GM23338 (cell line): ENCODE data around the gene CACNA1C. TPM values are rescaled to one million over a fixed set of nuclear protein-coding genes. Genes with fewer than 3 reads are reported as not detected.

Experiments used
- ATAC-seq: fragments of 200-7000 bp; cut with Tn5 transposase; 3 replicates; pipeline ENCODE4 v1.9.1; 2020
- DNase-seq: peaks from one replicate; pipeline ENCODE4 v3.0.0-alpha.2; 2015; ENCODE audit warnings: low spot score
- H2AFZ ChIP-seq: fragments of 200-600 bp; sonication (generic); 2 replicates; pipeline ENCODE4 v1.8.0; 2016; ENCODE audit warnings: antibody characterized with exemption, mild to moderate bottlenecking, moderate library complexity
- H3F3A ChIP-seq: fragments of 200-600 bp; sonication (generic); replicated peaks from 2 replicates; pipeline ENCODE4 v1.8.0; 2017; ENCODE audit warnings: antibody characterized with exemption, mixed run types, low read depth
- H3K27ac ChIP-seq: fragments of 200-600 bp; sonication (generic); 2 replicates; pipeline ENCODE4 v1.6.1; 2016; ENCODE audit warnings: low read depth
- H3K27me3 ChIP-seq: fragments of 200-600 bp; sonication (generic); 2 replicates; pipeline ENCODE4 v1.8.0; 2016; ENCODE audit warnings: mild to moderate bottlenecking, mixed run types, moderate library complexity; ENCODE audit not compliant: insufficient read depth
- H3K36me3 ChIP-seq: fragments of 200-600 bp; sonication (generic); 2 replicates; pipeline ENCODE4 v1.8.0; 2016; ENCODE audit warnings: mild to moderate bottlenecking; ENCODE audit not compliant: insufficient read depth
- H3K4me1 ChIP-seq: fragments of 200-600 bp; sonication (generic); 2 replicates; pipeline ENCODE4 v1.8.0; 2016; ENCODE audit warnings: mild to moderate bottlenecking, moderate library complexity; ENCODE audit not compliant: insufficient read depth
- H3K4me2 ChIP-seq: fragments of 200-600 bp; sonication (generic); 2 replicates; pipeline ENCODE4 v1.7.1; 2017; ENCODE audit warnings: mixed run types
- H3K4me3 ChIP-seq: fragments of 200-600 bp; sonication (generic); 2 replicates; pipeline ENCODE4 v1.6.1; 2016; ENCODE audit warnings: mixed run types
- H3K79me2 ChIP-seq: fragments of 200-600 bp; sonication (generic); replicated peaks from 2 replicates; pipeline ENCODE4 v1.8.0; 2017; ENCODE audit warnings: mild to moderate bottlenecking; ENCODE audit not compliant: insufficient read depth
- H3K9me2 ChIP-seq: fragments of 200-600 bp; sonication (generic); 2 replicates; pipeline ENCODE4 v1.8.0; 2017; ENCODE audit not compliant: insufficient read depth
- H4K20me1 ChIP-seq: fragments of 200-600 bp; sonication (generic); replicated peaks from 2 replicates; pipeline ENCODE4 v1.8.0; 2017; ENCODE audit warnings: mild to moderate bottlenecking; ENCODE audit not compliant: insufficient read depth
- H3K27ac Mint-ChIP-seq: 2 replicates; pipeline ENCODE4 v1.8.0; 2020; ENCODE audit warnings: inconsistent platforms, mild to moderate bottlenecking, moderate library complexity, mixed read lengths
- H3K27me3 Mint-ChIP-seq: 3 replicates; pipeline ENCODE4 v1.8.0; 2022; ENCODE audit warnings: low read depth, mild to moderate bottlenecking, moderate library complexity, mixed read lengths, inconsistent platforms; ENCODE audit not compliant: insufficient read depth, poor library complexity
- H3K36me3 Mint-ChIP-seq: 3 replicates; pipeline ENCODE4 v1.8.0; 2021; ENCODE audit warnings: low read depth, mild to moderate bottlenecking, inconsistent platforms, moderate library complexity, mixed read lengths
- H3K4me1 Mint-ChIP-seq: 3 replicates; pipeline ENCODE4 v1.8.0; 2020; ENCODE audit warnings: mild to moderate bottlenecking, inconsistent platforms, mixed read lengths
- H3K4me3 Mint-ChIP-seq: 3 replicates; pipeline ENCODE4 v1.8.0; 2021; ENCODE audit warnings: moderate library complexity, mild to moderate bottlenecking, inconsistent platforms, mixed read lengths
- H3K9me3 Mint-ChIP-seq: 3 replicates; pipeline ENCODE4 v1.8.0; 2020; ENCODE audit warnings: moderate library complexity, mild to moderate bottlenecking, inconsistent platforms, mixed read lengths
- CREB1 ChIP-seq: fragments of 250-450 bp; sonication (Bioruptor Pico); IDR thresholded peaks from 2 replicates; pipeline ENCODE4 v1.5.0; 2020; ENCODE audit warnings: low read depth, mild to moderate bottlenecking, moderate library complexity
- EZH2 ChIP-seq: fragments of 200-600 bp; sonication (generic); IDR thresholded peaks from one replicate; pipeline ENCODE4 v1.8.0; 2017; ENCODE audit warnings: antibody characterized with exemption, mild to moderate bottlenecking, low read depth; ENCODE audit not compliant: unreplicated experiment
- EZH2phosphoT487 ChIP-seq: fragments of 200-600 bp; sonication (generic); IDR thresholded peaks from one replicate; pipeline ENCODE4 v1.8.1; 2018; ENCODE audit warnings: antibody characterized with exemption; ENCODE audit not compliant: unreplicated experiment
- JUNB ChIP-seq: IDR thresholded peaks from one replicate; pipeline ENCODE4 v1.6.1; 2016; ENCODE audit warnings: antibody characterized with exemption; ENCODE audit not compliant: unreplicated experiment
- NANOG ChIP-seq: IDR thresholded peaks from 2 replicates; pipeline ENCODE4 v1.6.1; 2016; ENCODE audit warnings: antibody characterized with exemption, borderline replicate concordance
- POLR2AphosphoS5 ChIP-seq: IDR thresholded peaks from 2 replicates; pipeline ENCODE4 v1.6.1; 2016; ENCODE audit warnings: antibody characterized with exemption, low read depth
- REST ChIP-seq: IDR thresholded peaks from one replicate; pipeline ENCODE4 v1.6.1; 2018; ENCODE audit warnings: antibody characterized with exemption; ENCODE audit not compliant: unreplicated experiment
- STAT1 ChIP-seq: IDR thresholded peaks from one replicate; pipeline ENCODE4 v1.6.1; 2016; ENCODE audit warnings: antibody characterized with exemption; ENCODE audit not compliant: unreplicated experiment
- ZNF114 ChIP-seq: fragments of 250-450 bp; sonication (Bioruptor Pico); IDR thresholded peaks from 2 replicates; pipeline ENCODE4 v1.5.0; 2020; ENCODE audit warnings: mild to moderate bottlenecking, moderate library complexity
- ZNF331 ChIP-seq: fragments of 250-450 bp; sonication (Bioruptor Pico); IDR thresholded peaks from 2 replicates; pipeline ENCODE4 v1.5.0; 2020; ENCODE audit warnings: low read depth, mild to moderate bottlenecking, moderate library complexity
- polyA plus RNA-seq: library from polyadenylated mRNA; unstranded; fragments of >200 nt; fragmentation: Nextera tagmentation; extraction: Ambion mirVana; gene quantifications from 2 replicates; pipeline ENCODE4 v1.2.1, GENCODE V29; 2016
- total RNA-seq: library from RNA; depleted of rRNA; stranded (reverse); fragments of >200 nt; shearing (Covaris generic); gene quantifications from 2 replicates; pipeline ENCODE4 v1.2.3, GENCODE V29; 2014
- TF ChIP-seq, protein P1 (sequence below): fragments of 250-450 bp; sonication (Bioruptor Pico); IDR thresholded peaks from 2 replicates; pipeline ENCODE4 v1.5.0; 2020; ENCODE audit warnings: mild to moderate bottlenecking, moderate library complexity
- TF ChIP-seq, protein P2 (sequence below): IDR thresholded peaks from 2 replicates; pipeline ENCODE4 v1.6.1; 2016; ENCODE audit warnings: antibody characterized with exemption
- TF ChIP-seq, protein P3 (sequence below), 2 experiments: fragments of 200-600 bp in 1 of 2; sonication (generic) in 1 of 2; conservative IDR thresholded peaks; 2 replicates each; pipeline versions ENCODE4 v1.5.1 to v1.6.1; 2016 to 2017; ENCODE audit warnings: antibody characterized with exemption in 2 of 2, low read depth in 2 of 2, mild to moderate bottlenecking in 2 of 2, moderate library complexity in 1 of 2

The CACNA1C gene
- total and polyA plus RNA-seq, 2 experiments from 2014 or later = 0.78 to 2.1 TPM

DNA sequence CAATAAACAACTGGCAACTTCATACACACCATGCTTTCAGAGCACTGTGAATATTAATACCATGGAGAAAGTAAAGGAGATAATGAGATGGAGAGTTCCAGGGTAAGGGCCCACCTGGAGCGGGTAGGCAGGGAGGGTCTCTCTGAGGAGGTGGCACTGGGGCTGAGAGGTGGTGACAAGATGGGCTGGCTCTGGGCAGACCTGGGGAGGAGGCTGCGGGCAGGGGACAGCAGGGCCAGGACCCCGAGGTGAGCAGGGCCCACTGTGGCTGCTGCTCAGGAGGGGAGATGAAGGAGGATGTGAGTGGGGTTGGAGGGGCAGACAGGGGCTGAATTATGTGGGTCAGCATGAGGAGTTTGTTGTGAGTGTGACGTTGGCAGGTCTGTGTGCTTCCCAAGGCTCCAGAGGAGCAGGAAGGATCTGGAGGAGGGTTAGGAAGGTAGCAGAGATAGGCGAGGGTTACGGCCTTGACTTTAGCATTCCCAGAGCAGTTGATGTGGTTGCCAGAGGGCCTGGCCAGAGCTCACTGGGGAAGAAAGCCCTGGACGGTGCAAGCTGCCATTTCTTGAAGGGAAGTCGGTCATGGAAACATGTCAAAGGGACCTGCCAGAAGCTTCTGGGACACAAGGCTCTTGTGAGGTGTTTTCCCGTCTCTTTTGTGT lies 88.2 kb downstream of the CACNA1C start:
- Histone ChIP-seq H3F3A (no peaks in the 10 kb centered on the region), H3K4me2 (no peak overlapping the region), H4K20me1 (no peaks in the 10 kb centered on the region), H3K79me2 (no peaks in the 10 kb centered on the region), H3K27ac (no peak overlapping the region), H2AFZ (no peak overlapping the region), H3K27me3 (no peaks in the 10 kb centered on the region), H3K9me2 (peaks cover 7% of the 10 kb centered on the region; the same call in 1 of the 2 replicates), H3K4me3 (no peak overlapping the region), H3K36me3 (no peaks in the 10 kb centered on the region), H3K4me1 (peaks cover 5% of the 10 kb centered on the region; the same call in 1 of the 2 replicates)
- no peak for DNase-seq
- H3K4me3 Mint-ChIP-seq = no peak overlapping the region
- H3K27ac Mint-ChIP-seq = no peak overlapping the region
- peaks cover 7% of the 10 kb centered on the region for H3K27me3 Mint-ChIP-seq
- ATAC-seq = no peak
- H3K36me3 Mint-ChIP-seq = peaks cover 5% of the 10 kb centered on the region; the same call in 1 of the 3 replicates
- peaks cover 12% of the 10 kb centered on the region for H3K4me1 Mint-ChIP-seq
- TF ChIP-seq ZNF331 (no peak), STAT1 (no peak), EZH2 (no peak), JUNB (no peak), REST (no peak), ZNF114 (CRISPR knock-in tag) (no peak), POLR2AphosphoS5 (no peak), CREB1 (no peak), NANOG (no peak), EZH2phosphoT487 (no peak)
- TF ChIP-seq, protein P1, sequence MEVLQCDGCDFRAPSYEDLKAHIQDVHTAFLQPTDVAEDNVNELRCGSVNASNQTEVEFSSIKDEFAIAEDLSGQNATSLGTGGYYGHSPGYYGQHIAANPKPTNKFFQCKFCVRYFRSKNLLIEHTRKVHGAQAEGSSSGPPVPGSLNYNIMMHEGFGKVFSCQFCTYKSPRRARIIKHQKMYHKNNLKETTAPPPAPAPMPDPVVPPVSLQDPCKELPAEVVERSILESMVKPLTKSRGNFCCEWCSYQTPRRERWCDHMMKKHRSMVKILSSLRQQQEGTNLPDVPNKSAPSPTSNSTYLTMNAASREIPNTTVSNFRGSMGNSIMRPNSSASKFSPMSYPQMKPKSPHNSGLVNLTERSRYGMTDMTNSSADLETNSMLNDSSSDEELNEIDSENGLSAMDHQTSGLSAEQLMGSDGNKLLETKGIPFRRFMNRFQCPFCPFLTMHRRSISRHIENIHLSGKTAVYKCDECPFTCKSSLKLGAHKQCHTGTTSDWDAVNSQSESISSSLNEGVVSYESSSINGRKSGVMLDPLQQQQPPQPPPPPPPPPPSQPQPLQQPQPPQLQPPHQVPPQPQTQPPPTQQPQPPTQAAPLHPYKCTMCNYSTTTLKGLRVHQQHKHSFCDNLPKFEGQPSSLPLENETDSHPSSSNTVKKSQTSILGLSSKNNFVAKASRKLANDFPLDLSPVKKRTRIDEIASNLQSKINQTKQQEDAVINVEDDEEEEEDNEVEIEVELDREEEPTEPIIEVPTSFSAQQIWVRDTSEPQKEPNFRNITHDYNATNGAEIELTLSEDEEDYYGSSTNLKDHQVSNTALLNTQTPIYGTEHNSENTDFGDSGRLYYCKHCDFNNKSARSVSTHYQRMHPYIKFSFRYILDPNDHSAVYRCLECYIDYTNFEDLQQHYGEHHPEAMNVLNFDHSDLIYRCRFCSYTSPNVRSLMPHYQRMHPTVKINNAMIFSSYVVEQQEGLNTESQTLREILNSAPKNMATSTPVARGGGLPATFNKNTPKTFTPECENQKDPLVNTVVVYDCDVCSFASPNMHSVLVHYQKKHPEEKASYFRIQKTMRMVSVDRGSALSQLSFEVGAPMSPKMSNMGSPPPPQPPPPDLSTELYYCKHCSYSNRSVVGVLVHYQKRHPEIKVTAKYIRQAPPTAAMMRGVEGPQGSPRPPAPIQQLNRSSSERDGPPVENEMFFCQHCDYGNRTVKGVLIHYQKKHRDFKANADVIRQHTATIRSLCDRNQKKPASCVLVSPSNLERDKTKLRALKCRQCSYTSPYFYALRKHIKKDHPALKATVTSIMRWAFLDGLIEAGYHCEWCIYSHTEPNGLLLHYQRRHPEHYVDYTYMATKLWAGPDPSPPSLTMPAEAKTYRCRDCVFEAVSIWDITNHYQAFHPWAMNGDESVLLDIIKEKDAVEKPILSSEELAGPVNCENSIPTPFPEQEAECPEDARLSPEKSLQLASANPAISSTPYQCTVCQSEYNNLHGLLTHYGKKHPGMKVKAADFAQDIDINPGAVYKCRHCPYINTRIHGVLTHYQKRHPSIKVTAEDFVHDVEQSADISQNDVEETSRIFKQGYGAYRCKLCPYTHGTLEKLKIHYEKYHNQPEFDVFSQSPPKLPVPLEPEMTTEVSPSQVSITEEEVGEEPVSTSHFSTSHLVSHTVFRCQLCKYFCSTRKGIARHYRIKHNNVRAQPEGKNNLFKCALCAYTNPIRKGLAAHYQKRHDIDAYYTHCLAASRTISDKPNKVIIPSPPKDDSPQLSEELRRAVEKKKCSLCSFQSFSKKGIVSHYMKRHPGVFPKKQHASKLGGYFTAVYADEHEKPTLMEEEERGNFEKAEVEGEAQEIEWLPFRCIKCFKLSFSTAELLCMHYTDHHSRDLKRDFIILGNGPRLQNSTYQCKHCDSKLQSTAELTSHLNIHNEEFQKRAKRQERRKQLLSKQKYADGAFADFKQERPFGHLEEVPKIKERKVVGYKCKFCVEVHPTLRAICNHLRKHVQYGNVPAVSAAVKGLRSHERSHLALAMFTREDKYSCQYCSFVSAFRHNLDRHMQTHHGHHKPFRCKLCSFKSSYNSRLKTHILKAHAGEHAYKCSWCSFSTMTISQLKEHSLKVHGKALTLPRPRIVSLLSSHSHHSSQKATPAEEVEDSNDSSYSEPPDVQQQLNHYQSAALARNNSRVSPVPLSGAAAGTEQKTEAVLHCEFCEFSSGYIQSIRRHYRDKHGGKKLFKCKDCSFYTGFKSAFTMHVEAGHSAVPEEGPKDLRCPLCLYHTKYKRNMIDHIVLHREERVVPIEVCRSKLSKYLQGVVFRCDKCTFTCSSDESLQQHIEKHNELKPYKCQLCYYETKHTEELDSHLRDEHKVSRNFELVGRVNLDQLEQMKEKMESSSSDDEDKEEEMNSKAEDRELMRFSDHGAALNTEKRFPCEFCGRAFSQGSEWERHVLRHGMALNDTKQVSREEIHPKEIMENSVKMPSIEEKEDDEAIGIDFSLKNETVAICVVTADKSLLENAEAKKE (CRISPR knock-in tag) = no peak
- TF ChIP-seq, protein P2, sequence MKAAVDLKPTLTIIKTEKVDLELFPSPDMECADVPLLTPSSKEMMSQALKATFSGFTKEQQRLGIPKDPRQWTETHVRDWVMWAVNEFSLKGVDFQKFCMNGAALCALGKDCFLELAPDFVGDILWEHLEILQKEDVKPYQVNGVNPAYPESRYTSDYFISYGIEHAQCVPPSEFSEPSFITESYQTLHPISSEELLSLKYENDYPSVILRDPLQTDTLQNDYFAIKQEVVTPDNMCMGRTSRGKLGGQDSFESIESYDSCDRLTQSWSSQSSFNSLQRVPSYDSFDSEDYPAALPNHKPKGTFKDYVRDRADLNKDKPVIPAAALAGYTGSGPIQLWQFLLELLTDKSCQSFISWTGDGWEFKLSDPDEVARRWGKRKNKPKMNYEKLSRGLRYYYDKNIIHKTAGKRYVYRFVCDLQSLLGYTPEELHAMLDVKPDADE = no peak
- TF ChIP-seq, protein P3, sequence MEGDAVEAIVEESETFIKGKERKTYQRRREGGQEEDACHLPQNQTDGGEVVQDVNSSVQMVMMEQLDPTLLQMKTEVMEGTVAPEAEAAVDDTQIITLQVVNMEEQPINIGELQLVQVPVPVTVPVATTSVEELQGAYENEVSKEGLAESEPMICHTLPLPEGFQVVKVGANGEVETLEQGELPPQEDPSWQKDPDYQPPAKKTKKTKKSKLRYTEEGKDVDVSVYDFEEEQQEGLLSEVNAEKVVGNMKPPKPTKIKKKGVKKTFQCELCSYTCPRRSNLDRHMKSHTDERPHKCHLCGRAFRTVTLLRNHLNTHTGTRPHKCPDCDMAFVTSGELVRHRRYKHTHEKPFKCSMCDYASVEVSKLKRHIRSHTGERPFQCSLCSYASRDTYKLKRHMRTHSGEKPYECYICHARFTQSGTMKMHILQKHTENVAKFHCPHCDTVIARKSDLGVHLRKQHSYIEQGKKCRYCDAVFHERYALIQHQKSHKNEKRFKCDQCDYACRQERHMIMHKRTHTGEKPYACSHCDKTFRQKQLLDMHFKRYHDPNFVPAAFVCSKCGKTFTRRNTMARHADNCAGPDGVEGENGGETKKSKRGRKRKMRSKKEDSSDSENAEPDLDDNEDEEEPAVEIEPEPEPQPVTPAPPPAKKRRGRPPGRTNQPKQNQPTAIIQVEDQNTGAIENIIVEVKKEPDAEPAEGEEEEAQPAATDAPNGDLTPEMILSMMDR (conservative IDR thresholded peaks at IDR 0.05; ENCODE audit: low read depth in 2 of 2) = no peak
- H3K9me3 Mint-ChIP-seq = peaks cover 5% of the 10 kb centered on the region; the same call in 1 of the 3 replicates
